ENCODE results near the gene ALMS1.
A peak's percentile ranks its signal among the peaks of the same experiment; 100 is the strongest.
"Not testable (repeated sequence)": the region's sequence is repeated elsewhere in the genome, so short reads cannot be mapped to it uniquely, and the experiment has no call there.

The ALMS1 gene, protein sequence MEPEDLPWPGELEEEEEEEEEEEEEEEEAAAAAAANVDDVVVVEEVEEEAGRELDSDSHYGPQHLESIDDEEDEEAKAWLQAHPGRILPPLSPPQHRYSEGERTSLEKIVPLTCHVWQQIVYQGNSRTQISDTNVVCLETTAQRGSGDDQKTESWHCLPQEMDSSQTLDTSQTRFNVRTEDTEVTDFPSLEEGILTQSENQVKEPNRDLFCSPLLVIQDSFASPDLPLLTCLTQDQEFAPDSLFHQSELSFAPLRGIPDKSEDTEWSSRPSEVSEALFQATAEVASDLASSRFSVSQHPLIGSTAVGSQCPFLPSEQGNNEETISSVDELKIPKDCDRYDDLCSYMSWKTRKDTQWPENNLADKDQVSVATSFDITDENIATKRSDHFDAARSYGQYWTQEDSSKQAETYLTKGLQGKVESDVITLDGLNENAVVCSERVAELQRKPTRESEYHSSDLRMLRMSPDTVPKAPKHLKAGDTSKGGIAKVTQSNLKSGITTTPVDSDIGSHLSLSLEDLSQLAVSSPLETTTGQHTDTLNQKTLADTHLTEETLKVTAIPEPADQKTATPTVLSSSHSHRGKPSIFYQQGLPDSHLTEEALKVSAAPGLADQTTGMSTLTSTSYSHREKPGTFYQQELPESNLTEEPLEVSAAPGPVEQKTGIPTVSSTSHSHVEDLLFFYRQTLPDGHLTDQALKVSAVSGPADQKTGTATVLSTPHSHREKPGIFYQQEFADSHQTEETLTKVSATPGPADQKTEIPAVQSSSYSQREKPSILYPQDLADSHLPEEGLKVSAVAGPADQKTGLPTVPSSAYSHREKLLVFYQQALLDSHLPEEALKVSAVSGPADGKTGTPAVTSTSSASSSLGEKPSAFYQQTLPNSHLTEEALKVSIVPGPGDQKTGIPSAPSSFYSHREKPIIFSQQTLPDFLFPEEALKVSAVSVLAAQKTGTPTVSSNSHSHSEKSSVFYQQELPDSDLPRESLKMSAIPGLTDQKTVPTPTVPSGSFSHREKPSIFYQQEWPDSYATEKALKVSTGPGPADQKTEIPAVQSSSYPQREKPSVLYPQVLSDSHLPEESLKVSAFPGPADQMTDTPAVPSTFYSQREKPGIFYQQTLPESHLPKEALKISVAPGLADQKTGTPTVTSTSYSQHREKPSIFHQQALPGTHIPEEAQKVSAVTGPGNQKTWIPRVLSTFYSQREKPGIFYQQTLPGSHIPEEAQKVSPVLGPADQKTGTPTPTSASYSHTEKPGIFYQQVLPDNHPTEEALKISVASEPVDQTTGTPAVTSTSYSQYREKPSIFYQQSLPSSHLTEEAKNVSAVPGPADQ (N-terminal part only)

DNA sequence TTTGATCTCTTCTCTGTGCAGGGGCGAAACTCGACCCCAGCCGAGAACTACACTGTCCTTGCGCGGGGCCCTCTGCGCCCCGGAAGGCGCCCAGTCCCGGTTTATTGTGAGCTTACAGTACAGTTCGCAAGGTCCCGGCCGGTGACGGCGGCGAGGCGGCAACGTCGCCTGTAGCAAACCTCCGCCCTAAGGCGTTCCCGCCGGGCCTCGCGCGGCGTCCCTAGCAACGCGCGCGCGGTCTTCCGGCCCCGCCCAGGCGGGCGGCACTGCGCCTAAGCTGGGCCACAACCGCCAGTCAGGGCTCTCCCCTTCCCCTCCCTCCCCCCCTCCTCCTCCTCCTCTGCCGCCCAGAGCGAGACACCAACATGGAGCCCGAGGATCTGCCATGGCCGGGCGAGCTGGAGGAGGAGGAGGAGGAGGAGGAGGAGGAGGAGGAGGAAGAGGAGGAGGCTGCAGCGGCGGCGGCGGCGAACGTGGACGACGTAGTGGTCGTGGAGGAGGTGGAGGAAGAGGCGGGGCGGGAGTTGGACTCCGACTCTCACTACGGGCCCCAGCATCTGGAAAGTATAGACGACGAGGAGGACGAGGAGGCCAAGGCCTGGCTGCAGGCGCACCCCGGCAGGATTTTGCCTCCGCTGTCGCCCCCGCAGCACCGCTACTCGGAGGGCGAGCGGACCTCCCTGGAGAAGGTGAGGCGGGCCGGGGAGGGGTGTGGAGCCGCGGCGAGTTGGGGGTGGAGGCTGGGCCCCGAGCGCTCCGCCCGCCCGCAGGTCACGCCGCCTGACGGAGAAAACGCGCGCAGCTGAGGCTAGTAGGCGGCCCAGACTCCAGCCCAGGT is at the start of gene ALMS1:
Gene ALMS1, plus strand, starts transcription at position 333 of the 838 bp plus-strand sequence. Its CDS starts 33 bp downstream, at position 366.
- peak; percentile 91 for DNase-seq

DNA sequence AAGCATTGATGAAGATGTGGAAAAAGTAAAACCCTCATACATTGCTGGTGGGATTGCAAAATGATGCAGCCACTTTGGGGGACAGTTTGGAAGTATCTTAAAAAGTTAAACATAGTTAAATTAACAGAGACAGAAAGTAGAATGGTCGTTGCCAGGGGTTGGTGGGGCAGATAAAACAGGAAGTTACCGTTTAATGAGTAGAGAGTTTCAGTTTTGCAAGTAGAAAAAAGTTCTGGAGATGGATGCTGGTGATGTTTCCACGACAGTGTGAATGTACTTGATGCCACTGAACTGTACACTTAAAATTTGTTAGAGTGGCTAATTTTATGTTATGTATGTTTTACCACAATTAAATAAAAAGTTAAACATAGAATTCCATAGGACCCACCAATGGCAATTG is 47.8 kb upstream of the ALMS1 start:
- DNase-seq = no peak

DNA sequence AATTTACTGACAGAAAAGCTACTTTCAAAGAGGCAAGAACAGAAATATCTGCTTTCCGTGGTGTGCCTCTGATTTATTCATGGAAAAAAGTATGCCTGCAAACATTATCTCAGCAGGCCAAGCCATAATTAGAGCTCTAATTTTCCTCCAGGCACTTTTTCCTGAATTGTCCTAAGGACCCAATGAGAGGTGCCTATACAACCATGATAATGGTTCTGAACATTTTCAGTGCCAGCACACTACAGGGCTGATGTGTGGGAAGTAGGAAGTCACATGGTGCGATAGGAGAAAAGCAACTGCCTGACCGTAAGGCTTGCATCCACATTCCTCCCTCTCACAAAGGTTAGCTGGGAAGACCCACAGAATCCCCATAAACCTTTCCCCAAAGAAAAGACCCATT is 46.4 kb upstream of the ALMS1 start:
- no peak for DNase-seq

DNA sequence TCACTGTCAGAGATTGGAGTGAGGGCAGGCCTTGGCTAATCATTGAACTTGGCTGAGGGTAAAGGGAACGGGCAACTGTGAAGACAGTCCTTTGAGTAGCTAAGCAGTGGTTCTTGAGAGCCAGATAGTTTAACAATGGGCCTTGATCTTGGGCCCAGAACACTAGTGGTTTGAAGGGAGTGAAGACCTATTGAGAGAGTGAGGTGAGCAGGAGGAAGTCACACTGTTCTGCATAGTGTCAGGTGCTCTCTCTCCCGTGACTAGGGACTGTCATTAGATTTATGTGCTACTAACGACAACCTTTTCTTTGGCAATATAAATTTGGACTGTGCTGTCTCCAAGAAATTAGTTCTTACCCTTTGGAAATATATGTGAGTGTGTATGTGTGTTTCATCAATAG is 44.6 kb upstream of the ALMS1 start:
- no peak for DNase-seq

DNA sequence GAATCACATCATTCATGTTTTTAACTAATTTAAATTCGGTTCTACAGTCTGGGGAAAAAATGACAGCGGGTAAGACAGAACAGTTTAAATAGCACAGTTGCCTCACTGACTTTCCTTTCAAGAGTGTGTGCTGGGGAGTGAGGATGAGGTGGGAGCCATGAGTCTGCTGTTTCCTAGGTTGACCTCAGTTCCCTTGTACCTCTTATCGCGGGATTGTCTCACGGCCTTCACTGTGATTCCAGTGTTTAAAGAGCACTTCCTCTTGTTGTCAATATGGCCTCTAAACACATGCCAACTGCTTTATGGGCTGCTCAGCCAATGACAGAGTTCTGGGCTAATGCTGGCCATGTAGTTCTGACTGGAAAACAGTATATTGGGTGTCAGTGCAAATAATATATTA is 41.6 kb upstream of the ALMS1 start:
- DNase-seq = no peak

DNA sequence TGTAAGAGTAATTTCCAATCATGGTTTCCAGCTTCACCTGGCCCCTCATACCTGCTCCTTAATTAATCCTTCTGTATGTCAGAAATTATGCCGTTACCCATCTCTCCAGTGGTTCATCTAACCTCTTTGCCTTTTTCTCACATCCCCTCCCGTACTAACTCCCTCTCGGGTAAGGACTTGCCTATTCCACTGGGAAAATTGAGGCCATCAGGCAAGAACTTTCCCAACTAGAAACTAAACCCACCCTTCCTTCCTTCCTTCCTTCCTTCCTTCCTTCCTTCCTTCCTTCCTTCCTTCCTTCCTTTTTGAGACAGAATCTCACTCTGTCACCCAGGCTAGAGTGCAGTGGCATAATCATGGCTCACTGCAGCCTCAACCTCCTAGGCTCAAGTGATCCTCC is 40.9 kb upstream of the ALMS1 start:
- DNase-seq = not testable (repeated sequence)

DNA sequence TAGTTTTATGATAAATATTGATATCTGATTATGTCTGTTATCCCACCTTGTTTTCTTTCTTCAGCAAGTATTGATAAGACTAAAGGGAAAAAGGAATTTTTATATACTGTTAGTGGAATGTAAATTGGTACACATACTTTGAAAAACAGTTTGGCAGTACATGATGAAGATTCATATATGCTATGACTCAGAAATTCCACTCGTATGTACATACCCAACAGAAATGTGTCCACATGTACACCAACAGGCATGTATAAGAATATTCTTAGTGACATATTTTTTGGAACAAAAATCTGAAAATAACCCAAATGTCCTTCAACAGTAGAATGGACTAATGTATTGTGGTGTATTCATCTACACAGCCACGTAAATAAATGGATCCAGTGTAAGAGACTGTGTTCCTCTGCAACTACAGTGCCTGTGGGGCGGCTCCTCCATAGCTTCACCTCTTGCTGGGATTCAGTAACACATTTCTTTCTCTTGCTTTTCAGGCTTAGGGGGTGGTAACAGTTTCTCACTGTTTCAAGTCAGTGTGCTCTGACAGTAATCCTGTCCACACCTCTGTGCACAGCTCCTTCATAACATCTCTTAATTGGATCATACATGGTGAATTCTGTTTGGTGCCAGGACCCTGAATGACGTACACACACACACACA is 35.5 kb upstream of the ALMS1 start:
- no peak for DNase-seq

DNA sequence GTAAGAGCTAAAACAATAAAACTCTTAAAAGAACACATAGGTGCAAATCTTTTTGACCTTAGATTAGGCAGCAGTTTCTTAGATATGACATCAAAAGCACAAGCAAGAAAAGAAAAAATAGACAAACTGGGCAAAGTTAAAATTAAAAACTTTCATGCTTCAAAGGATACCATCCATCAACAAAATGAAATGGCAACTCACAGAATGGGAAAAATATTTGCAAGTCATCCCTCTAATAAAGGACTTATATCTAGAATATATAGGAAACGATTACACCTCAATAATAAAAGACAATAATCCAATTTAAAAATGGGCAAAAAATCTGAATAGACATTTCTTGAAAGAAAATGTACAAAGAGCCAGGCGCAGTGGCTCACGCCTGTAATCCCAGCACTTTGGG is 29.5 kb upstream of the ALMS1 start:
- no peak for DNase-seq

DNA sequence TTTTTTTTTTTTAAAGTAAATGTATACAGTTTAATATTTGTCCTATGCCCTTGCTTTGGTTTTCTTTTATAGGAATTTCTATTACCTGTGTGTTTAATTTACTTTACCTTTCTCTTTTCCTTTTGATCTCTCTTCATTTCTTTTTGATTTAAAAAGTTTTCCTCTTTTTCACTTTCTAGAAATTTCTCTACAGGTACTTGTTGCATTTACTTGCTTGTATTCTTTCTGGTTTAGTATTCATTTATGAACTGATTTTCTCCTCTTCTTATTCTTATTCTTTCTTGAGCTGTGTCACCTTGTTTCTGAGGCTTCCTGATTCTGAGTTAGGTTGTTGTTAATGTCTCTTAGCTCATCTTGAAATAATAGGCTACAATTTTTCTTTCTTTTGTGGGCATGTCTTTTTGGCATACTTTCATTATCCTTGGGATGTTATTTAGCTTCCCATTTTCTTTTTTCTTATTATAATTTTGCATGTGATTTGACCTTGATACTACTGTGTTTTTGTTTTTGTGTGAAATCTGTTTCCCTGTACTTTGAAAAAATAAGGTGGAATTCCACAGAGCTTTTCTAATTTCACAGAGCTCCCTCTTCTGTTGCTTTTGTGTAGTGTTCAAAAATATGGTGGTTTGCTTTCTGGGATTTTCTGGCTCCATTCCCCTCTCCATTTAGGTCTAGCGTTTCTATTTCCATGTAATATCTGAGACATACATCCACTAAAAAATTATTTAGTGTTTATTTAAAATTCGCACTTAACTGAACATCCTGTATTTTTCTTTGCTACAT is 25.5 kb upstream of the ALMS1 start:
- no peak for DNase-seq

DNA sequence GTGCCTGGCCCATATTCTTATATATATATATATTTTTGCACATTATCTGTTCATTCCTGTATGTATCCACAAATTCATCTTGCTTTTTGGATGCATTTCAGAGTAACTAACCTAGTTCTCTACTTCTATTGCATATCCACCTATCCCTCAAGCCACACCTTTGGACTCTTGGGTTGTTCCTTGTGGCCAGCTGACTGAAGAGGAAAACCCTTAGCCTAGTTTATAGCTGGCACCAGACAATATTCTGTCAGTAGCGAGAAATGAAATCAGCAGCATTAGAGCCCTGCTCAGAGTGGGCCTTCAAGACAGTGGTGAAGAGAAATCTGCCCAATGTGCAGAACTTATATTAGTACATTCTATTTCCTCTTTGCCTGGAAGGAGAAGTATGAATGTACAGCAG is 19.6 kb upstream of the ALMS1 start:
- no peak for DNase-seq

DNA sequence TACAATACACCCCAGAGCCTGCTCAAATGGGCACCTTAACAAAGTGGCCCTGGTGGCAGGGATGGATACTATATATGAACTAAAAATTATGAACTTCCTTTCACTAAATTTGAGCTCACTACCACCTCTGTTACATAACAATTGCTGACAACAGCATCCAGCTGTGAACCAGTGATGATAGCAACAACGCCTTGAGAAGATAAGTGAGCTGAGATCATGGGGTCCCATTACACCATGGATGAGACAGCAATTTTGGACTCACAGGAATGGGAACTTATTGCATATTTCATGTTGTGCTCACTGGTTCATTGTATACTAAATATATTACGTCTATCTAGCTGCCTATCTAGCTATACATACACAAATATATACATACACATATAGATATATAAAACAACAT is 16.9 kb upstream of the ALMS1 start:
- DNase-seq = no peak

DNA sequence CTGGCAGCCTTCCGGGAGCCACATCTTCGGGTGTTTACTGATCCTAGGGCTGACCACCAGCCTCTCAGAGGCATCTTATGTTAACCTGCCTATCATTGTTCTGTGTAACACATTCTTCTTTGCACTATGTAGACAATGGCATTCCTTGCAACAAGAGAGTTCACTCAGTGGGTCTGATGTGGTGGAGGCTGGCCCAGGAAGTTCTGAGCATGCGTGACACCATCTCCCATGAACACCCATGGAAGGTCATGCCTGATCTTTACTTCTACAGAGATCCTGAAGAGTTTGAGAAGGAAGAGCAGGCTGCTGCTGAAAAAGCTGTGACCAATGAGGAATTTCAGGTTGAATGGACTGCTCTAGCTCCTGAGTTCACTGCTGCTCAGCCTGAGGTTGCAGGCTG is 15.3 kb upstream of the ALMS1 start:
- DNase-seq = no peak

DNA sequence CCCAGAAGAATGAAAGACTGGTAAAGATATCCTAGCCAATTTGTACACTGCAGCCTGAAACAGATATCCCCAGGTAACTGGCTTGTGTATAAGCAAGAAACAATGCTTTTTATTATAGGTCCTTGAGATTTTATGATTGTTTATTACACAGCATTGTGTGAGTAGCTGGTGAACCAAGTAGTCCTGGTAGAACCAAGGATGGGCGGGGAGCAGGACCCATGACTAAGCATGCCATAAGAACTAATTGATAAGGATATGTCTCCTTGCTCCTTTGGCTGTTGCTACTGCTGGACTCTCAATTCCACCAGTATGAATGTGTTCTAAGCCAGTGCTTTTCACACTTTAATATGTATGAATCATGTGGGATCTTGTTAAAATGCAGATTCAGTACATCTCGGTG is 12.3 kb upstream of the ALMS1 start:
- DNase-seq = no peak

DNA sequence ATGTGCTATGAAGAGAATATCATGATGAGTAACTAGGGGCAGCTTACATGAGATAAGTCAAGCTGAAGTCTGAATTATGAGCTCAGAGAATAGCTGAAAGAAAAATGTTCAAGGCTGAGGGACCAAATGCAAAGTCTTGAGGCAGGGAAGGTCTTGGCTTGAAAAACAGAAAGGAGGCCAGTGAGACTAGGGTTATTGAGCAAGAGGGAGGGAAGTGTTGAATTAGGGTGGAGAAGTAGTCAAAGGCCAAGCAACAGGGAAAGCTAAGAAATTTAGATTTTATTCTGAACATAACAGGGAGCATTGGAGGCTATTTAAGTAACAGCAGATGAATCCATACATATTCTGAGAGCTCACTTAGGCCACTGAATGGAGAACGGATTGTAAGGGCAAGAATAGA is 11.4 kb upstream of the ALMS1 start:
- no peak for DNase-seq

DNA sequence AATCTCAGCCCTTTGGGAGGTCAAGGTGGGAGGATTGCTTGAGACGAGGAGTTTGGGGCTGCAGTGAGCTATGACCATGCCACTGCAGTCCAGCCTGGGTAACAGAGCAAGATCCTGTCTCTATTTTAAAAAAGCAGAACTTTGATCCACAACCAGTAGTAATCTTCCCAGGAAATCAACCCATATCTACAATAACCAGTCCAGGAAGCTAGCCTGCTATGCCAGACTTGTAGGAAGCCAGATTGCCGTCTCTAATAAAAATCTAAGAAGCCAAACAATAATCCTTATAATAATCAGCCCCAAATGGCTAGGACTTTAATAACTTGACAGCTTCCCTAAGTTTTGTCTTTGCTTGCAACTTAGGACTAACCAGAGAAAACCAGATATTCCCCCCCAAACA is 9.0 kb upstream of the ALMS1 start:
- no peak for DNase-seq

DNA sequence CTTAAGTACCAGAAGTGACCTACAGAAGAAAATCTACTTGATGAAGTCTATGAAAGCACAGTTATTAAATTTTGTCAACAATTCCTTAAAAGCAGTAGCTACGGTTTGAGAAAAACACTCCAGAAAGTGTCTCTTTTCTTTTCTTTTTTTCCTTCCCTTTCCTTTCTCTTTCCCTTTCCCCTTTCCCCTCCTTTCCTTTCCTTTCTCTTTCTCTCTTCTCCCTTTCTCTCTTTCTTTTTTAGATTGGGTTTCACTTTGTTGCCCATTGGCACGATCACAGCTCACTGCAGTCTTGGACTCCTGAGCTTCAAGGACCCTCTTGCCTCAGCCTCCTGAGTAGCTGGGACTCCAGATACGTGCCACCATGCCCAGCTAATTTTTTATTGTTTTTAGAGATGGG is 2.6 kb upstream of the ALMS1 start:
- DNase-seq = no peak

DNA sequence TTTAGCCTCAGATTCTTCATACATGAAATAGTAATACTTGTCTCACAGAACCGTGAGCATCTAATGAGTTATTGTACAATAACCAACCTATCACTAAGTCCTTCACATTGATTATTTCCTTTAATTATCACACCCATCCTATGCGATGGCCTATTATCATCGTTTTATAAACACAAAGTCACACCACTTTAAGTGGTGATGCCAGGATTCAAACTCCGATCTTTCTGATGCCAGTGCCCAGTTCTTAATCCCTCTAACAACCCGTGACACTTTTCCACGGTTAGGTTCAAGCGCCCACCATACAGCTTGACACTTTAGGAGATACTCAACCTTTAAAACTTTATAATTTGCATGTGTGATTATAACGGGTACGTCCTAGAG is 523 bp upstream of the ALMS1 start:
- DNase-seq = no peak

DNA sequence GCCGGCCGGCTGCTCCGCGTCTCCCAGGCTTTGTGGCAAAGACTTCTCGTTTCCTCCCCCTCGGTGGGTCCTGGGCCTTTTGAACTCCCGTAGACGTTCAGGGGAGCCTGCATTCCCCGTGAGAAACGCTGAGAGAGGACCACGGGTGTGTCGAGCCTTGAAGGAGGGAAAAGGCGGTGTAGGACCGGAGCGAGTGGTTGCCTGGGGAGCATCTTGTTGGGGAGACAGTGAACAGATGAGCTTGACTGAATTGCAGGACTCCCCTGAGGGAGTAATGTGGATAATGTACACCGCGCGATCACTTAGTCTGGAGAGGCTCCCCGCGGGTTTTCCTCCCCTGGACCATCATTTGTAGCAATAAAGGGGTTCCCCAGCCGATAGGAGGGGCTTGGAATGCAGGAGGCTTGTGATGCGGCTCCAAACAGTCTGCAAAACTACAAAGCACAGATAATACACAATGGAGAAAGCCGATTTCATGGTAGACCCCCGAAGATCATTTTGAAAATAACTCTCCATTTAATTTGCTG is 769 bp downstream of the ALMS1 start:
- no peak for DNase-seq

DNA sequence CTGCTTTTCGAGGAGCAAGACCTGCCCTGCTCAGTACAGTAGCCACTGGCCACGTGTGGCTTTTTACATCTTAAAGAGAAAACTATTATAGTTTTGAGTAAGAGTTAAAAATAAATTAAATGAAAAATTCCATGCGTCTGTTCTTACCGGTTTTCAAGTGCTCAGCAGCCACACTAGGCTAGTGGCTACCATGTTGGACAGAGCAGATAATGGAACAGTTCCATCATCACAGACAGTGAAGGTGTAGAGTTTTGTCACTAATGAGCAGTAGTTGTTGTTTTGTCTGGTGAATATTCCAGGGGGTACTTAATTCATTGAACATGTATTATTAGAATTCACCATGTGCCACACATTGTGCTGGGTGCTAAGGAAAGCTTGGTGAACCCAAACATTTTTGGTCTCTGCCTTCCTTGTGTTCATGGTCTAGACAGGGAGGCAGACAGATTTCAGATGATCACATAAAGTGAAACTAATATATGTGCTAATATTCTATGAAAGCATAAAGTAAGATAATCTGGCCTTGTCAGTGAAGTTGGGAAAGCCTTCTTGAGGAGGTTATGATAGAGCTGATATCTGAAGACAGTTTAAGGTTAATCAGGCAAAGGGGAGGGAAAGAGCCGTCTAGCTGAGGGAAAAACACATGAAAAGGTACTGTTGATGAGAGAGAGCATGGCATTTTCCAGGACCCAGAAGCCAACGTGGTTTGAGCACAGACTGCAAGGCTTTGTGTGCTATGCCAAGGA is 1.4 kb downstream of the ALMS1 start:
- DNase-seq = no peak

Measured in CD4-positive, alpha-beta T cell treated with Interleukin-4 for 4 hours (primary cell).